GM12875 (cell line): Measurements from ENCODE around the gene PTPRS.

ENCODE experiments used
- H3K4me3 ChIP-seq: one replicate; pipeline ENCODE4 v1.5.1; 2011; ENCODE audit warnings: low read depth, low read length, control low read depth
- CTCF ChIP-seq: IDR thresholded peaks from 2 replicates; pipeline ENCODE4 v1.5.1; 2011; ENCODE audit warnings: low read depth, mild to moderate bottlenecking, control low read depth, inconsistent platforms, low read length, moderate library complexity, borderline replicate concordance; ENCODE audit not compliant: insufficient read depth

PTPRS gene

GRCh38 chr19:5337126-5337525 lies 3.5 kb downstream of the PTPRS start:
- TF ChIP-seq CTCF: no peak

GRCh38 chr19:5336195-5336965 lies 4.2 kb downstream of the PTPRS start:
- H3K4me3 ChIP-seq: no peak overlapping the region
- TF ChIP-seq CTCF: no peak

More at GRCh38 chr19:5337126-5337525, 3.5 kb downstream of the PTPRS start:
- no peak overlapping the region for H3K4me3 ChIP-seq

- no peak for TF ChIP-seq CTCF
- no peak overlapping the region for H3K4me3 ChIP-seq
These were observed 5.0 kb downstream of the PTPRS start for GRCh38 chr19:5335593-5335992.

GRCh38 chr19:5334824-5335500 lies 5.7 kb downstream of the PTPRS start:
- H3K4me3 ChIP-seq: no peak overlapping the region
- no peak for TF ChIP-seq CTCF

- TF ChIP-seq CTCF: no peak
- H3K4me3 ChIP-seq: no peak overlapping the region
These were observed 6.3 kb downstream of the PTPRS start for GRCh38 chr19:5334366-5334739.

GRCh38 chr19:5333581-5334365 lies 6.8 kb downstream of the PTPRS start:
- H3K4me3 ChIP-seq: no peak overlapping the region
- TF ChIP-seq CTCF: no peak
